ENCODE data around the gene POLK. TPM values are rescaled to one million over a fixed set of nuclear protein-coding genes. Genes with fewer than 3 reads are reported as not detected.

Gene POLK
- total RNA-seq, 1 experiment from 2014 or later, result 7.5 TPM

DNA sequence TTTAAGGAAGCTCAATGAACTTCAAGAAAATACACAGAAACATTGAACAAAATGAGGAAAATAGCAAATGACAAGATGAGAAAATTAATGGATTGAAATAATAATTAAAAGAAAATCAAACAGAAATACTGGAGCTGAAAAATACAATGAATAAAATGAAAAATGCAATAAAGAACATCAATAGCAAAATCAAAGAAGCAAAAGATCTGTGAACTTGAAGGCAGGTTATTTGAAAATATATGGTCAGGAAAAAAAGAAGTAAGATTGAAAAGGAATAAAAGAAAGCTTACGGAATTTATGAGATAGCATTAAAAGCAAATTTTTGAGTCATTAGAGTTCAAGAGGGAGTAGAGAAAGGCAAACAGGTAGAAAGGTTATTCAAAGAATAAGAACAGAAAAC, 42.7 kb upstream of the POLK start:
- BruUV-seq (replicated peaks), result no TSS peak
- Histone ChIP-seq H3K4me3 (ENCODE audit: low read depth, low read length) (no peak overlapping the region), H3K4me1 (peaks cover 24% of the 10 kb centered on the region), H3K9me3 (peaks cover 12% of the 10 kb centered on the region; the same call in 1 of the 2 replicates), H3K36me3 (ENCODE audit: control insufficient read depth, insufficient read depth, low read length) (no peaks in the 10 kb centered on the region), H3K27me3 (replicated peaks; ENCODE audit: control insufficient read depth, insufficient read depth, low read length) (no peaks in the 10 kb centered on the region)
- CTCF ChIA-PET, result no interaction called here
- no peak overlapping the region for H3K27ac Mint-ChIP-seq (ENCODE audit: unreplicated experiment)
- DNase-seq, result no peak
- H3K9me3 Mint-ChIP-seq (ENCODE audit: unreplicated experiment), result peaks cover 25% of the 10 kb centered on the region
- peaks cover 6% of the 10 kb centered on the region for H3K36me3 Mint-ChIP-seq (ENCODE audit: insufficient read depth, unreplicated experiment)
- POLR2A ChIA-PET, result interaction anchor here (0.7 to 0.8 kb wide), 2 partner anchors 128 to 132 kb away, joined by 3 read pairs; partner anchors contain the start of gene HMGCR
- H3K27me3 Mint-ChIP-seq (ENCODE audit: insufficient read depth, unreplicated experiment), result no peaks in the 10 kb centered on the region
- H3K4me1 Mint-ChIP-seq (ENCODE audit: low read depth, unreplicated experiment), result peaks cover 39% of the 10 kb centered on the region
- TF ChIP-seq, protein P1, sequence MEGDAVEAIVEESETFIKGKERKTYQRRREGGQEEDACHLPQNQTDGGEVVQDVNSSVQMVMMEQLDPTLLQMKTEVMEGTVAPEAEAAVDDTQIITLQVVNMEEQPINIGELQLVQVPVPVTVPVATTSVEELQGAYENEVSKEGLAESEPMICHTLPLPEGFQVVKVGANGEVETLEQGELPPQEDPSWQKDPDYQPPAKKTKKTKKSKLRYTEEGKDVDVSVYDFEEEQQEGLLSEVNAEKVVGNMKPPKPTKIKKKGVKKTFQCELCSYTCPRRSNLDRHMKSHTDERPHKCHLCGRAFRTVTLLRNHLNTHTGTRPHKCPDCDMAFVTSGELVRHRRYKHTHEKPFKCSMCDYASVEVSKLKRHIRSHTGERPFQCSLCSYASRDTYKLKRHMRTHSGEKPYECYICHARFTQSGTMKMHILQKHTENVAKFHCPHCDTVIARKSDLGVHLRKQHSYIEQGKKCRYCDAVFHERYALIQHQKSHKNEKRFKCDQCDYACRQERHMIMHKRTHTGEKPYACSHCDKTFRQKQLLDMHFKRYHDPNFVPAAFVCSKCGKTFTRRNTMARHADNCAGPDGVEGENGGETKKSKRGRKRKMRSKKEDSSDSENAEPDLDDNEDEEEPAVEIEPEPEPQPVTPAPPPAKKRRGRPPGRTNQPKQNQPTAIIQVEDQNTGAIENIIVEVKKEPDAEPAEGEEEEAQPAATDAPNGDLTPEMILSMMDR (IDR thresholded peaks at IDR 0.05; ENCODE audit: insufficient read depth in 1 of 2, low read depth in 1 of 2, low read length in 1 of 2, severe bottlenecking in 1 of 2, unreplicated experiment in 1 of 2), result no peak
- intact Hi-C loops (cut with micrococcal nuclease; ENCODE audit: unreplicated experiment), result loop anchor here (5.0 kb wide), 1 partner anchor 43 kb away; the partner anchor contains the start of genes CERT1 and POLK
- H3K4me3 Mint-ChIP-seq (ENCODE audit: unreplicated experiment), result no peak overlapping the region

DNA sequence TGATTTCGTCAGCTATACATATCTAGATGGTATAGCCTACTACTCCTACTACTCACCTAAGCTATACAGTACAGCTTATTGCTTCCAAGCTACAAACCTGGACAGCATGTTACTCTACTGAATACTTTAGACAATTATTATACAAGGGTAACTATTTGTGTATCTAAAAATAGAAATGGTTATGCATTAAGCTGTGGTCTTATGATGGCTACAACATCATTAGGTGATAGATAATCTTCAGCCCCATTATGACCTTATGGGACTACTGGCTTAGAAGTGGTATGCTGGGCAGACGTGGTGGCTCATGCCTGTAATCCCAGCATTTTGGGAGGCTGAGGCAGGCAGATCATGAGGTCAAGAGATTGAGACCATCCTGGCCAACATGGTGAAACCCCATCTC, 40.5 kb upstream of the POLK start:
- Mint-ChIP-seq H3K27me3 (ENCODE audit: insufficient read depth, unreplicated experiment) (no peaks in the 10 kb centered on the region), H3K4me3 (ENCODE audit: unreplicated experiment) (no peak overlapping the region), H3K9me3 (ENCODE audit: unreplicated experiment) (peaks cover 25% of the 10 kb centered on the region), H3K36me3 (ENCODE audit: insufficient read depth, unreplicated experiment) (peaks cover 6% of the 10 kb centered on the region), H3K27ac (ENCODE audit: unreplicated experiment) (no peak overlapping the region), H3K4me1 (ENCODE audit: low read depth, unreplicated experiment) (peaks cover 45% of the 10 kb centered on the region)
- TF ChIP-seq, protein P1 (IDR thresholded peaks at IDR 0.05; ENCODE audit: insufficient read depth in 1 of 2, low read depth in 1 of 2, low read length in 1 of 2, severe bottlenecking in 1 of 2, unreplicated experiment in 1 of 2), result no peak
- no peak overlapping the region for H3K4me3 ChIP-seq (ENCODE audit: low read depth, low read length)
- no TSS peak for BruUV-seq (replicated peaks)
- H3K36me3 ChIP-seq (ENCODE audit: control insufficient read depth, insufficient read depth, low read length), result no peaks in the 10 kb centered on the region
- no peaks in the 10 kb centered on the region for H3K27me3 ChIP-seq (replicated peaks; ENCODE audit: control insufficient read depth, insufficient read depth, low read length)
- CTCF ChIA-PET, result no interaction called here
- intact Hi-C loops (cut with micrococcal nuclease; ENCODE audit: unreplicated experiment), result no loop called here
- H3K9me3 ChIP-seq, result peaks cover 12% of the 10 kb centered on the region; the same call in 1 of the 2 replicates
- DNase-seq, result no peak
- POLR2A ChIA-PET, result no interaction called here
- H3K4me1 ChIP-seq, result peaks cover 42% of the 10 kb centered on the region

DNA sequence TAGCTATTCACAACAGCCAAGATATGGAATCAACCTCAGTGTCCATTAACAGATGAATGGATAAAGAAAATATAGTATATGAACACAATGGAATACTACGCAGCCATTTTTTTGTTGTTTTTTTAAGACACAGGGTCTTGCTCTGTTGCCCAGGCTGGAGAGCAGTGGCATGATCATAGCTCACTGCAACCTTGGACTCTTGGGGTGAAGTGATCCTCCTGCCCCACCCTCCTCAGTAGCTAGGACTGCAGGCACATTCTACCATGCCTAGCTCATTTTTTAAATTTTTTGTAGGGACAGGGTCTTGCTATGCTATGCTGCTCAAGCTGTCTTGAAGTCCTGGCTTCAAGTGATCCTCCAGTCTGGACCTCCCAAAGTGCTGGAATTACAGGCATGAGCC, 38.7 kb upstream of the POLK start:
- H3K9me3 ChIP-seq, result peaks cover 12% of the 10 kb centered on the region; the same call in 1 of the 2 replicates
- intact Hi-C loops (cut with micrococcal nuclease; ENCODE audit: unreplicated experiment), result no loop called here
- no peaks in the 10 kb centered on the region for H3K27me3 ChIP-seq (replicated peaks; ENCODE audit: control insufficient read depth, insufficient read depth, low read length)
- H3K4me3 ChIP-seq (ENCODE audit: low read depth, low read length), result no peak overlapping the region
- peaks cover 41% of the 10 kb centered on the region for H3K4me1 ChIP-seq
- H3K9me3 Mint-ChIP-seq (ENCODE audit: unreplicated experiment), result peaks cover 25% of the 10 kb centered on the region
- peaks cover 41% of the 10 kb centered on the region for H3K4me1 Mint-ChIP-seq (ENCODE audit: low read depth, unreplicated experiment)
- ChIA-PET POLR2A (no interaction called here), CTCF (no interaction called here)
- BruUV-seq (replicated peaks), result no TSS peak
- peak overlapping the region; percentile 54 for H3K4me3 Mint-ChIP-seq (ENCODE audit: unreplicated experiment)
- no peaks in the 10 kb centered on the region for H3K36me3 ChIP-seq (ENCODE audit: control insufficient read depth, insufficient read depth, low read length)
- no peak for DNase-seq
- TF ChIP-seq, protein P1 (IDR thresholded peaks at IDR 0.05; ENCODE audit: insufficient read depth in 1 of 2, low read depth in 1 of 2, low read length in 1 of 2, severe bottlenecking in 1 of 2, unreplicated experiment in 1 of 2), result no peak
- no peaks in the 10 kb centered on the region for H3K27me3 Mint-ChIP-seq (ENCODE audit: insufficient read depth, unreplicated experiment)
- H3K36me3 Mint-ChIP-seq (ENCODE audit: insufficient read depth, unreplicated experiment), result peaks cover 6% of the 10 kb centered on the region
- peak overlapping the region; percentile 46 for H3K27ac Mint-ChIP-seq (ENCODE audit: unreplicated experiment)

Data from Caco-2 (cell line).